ENCODE data around the gene TARBP2.

Gene TARBP2

DNA sequence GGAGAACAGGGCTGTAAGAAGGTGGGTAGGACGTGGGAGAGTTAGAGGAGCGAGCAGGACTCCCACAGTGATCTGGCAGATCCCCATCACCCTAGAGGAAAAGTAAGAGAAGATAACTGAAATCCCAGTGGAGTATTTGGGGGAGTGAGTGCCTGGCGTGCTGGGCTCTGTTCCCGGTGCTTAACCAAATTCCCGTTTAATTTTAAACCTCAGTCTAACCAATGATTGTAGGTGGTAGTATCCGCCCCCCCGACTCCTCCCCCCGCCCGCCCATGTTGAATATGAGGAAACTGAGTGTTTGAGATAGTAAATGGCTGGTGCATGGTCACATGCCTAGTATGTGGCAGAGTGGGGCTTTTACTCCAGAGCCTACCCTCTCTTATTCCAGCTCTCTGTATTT, 1.2 kb downstream of the TARBP2 start:
- no peaks in the 10 kb centered on the region for H3K9me3 ChIP-seq
- peaks cover 43% of the 10 kb centered on the region for H3K4me1 ChIP-seq
- H4K20me1 ChIP-seq = no peaks in the 10 kb centered on the region
- no peaks in the 10 kb centered on the region for H3K27me3 ChIP-seq
- H3K27ac ChIP-seq = peak overlapping the region; percentile 96
- no peak for TF ChIP-seq Cebpa-rat (IDR thresholded peaks at IDR 0.05)
- peak overlapping the region; percentile 99 for H3K4me2 ChIP-seq
- peak overlapping the region; percentile 73 for H3K4me3 ChIP-seq
- H3K9ac ChIP-seq = peak overlapping the region; percentile 95
- H3K36me3 ChIP-seq = peaks cover 50% of the 10 kb centered on the region

DNA sequence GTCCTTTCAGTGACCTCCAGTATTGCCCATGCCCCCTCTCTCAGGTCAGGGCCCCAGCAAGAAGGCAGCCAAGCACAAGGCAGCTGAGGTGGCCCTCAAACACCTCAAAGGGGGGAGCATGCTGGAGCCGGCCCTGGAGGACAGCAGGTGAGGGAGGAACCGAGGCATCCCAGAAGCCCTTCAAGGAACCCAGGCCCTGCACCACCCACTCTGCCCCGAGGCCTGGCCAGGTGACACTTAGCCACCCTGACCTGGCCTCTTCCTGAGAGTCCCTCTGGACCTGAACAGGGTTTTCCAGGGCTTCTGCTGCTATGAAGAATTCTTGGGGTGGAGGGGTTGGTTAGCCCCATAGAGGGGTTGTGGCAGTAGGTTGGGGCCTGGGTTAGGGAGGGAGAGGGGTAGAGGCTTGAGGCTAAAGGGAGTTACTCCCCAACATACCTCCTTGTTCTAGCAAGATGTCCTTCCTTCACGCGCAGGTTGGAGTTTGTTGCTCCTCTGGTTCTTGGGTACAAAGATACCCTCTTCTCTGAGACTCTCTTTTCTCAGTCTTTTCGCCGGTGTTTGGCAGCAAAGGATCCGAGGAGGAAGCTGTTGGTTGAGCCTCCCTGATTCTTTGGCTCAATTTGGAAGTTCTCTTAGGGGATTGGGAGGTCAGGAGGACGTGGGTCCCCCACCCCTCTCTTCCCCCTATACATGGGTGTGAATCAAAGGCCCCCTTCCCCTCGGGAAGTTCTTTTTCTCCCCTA, 2.1 kb downstream of the TARBP2 start:
- H3K27me3 ChIP-seq = no peaks in the 10 kb centered on the region
- peaks cover 35% of the 10 kb centered on the region for H3K4me1 ChIP-seq
- H3K9ac ChIP-seq = peak overlapping the region; percentile 35; the same call in 1 of the 2 replicates
- no peaks in the 10 kb centered on the region for H4K20me1 ChIP-seq
- H3K27ac ChIP-seq = no peak overlapping the region
- H3K36me3 ChIP-seq = peaks cover 53% of the 10 kb centered on the region
- TF ChIP-seq Cebpa-rat (IDR thresholded peaks at IDR 0.05) = no peak
- H3K9me3 ChIP-seq = no peaks in the 10 kb centered on the region
- H3K4me3 ChIP-seq = no peak overlapping the region
- H3K4me2 ChIP-seq = peak overlapping the region; percentile 99

DNA sequence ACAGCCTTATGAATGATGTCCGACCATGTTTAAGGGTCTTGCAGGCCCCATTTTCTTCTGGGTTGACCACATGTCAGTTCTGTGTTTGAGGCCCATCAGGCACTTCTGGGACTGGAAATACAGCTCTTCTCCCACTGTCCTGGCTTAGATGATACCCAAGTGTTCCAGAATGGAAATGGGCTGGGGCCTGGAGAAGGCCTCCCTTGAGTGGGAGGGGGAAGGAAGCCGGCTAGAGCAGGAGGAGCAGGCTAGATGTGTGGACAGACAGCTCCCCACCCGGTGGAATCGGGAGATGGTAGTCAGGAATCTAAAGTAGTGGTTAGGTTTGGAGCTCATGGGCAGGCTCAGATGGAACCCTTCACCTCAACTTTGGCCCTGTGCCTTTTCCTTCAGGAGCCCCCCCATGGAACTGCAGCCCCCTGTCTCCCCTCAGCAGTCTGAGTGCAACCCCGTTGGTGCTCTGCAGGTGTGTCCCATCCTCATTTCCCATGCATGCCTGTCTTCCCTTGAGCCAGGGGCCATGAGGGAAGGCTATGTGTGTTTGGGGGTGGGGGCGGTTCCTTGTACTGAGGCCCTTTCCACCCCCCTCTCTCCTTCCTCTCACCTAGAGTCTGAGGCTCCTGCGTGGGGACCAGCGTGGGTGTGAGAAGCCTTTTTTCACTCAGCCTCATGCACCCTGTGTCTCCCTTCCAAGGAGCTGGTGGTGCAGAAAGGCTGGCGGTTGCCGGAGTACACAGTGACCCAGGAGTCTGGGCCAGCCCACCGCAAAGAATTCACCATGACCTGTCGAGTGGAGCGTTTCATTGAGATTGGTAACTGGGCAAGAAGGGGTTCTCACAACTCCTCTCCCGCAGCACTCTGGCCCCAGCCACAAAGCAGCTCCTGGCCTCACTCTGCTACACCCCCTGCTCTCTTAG, 3.2 kb downstream of the TARBP2 start:
- H3K4me3 ChIP-seq = no peak overlapping the region
- no peak overlapping the region for H3K4me2 ChIP-seq
- H3K36me3 ChIP-seq = peaks cover 53% of the 10 kb centered on the region
- no peak overlapping the region for H3K27ac ChIP-seq
- H3K9ac ChIP-seq = 0 out of 2 replicates have a peak overlapping the region, but pooled peaks have one; percentile 15
- peaks cover 37% of the 10 kb centered on the region for H3K4me1 ChIP-seq
- no peaks in the 10 kb centered on the region for H3K27me3 ChIP-seq
- no peaks in the 10 kb centered on the region for H4K20me1 ChIP-seq
- TF ChIP-seq Cebpa-rat (IDR thresholded peaks at IDR 0.05) = no peak
- H3K9me3 ChIP-seq = no peaks in the 10 kb centered on the region

DNA sequence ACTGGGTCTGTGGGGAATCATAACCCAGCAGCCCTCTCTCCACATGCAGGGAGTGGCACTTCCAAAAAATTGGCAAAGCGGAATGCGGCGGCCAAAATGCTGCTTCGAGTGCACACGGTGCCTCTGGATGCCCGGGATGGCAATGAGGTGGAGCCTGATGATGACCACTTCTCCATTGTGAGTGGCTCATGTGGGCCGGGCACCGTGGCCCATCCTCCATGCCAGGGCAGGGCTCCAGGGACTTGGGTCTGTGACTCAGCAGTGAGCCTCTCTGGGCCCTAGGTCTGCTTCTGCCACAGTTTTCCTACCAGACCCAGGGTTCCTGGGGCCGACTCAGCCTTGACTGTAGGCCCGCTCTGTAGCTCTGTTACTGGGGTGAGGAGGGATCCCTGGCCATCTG, 4.0 kb downstream of the TARBP2 start:
- Histone ChIP-seq H3K4me3 (no peak overlapping the region), H3K4me1 (peaks cover 32% of the 10 kb centered on the region), H3K9ac (0 out of 2 replicates have a peak overlapping the region, but pooled peaks have one; percentile 15), H3K27me3 (no peaks in the 10 kb centered on the region), H3K9me3 (no peaks in the 10 kb centered on the region), H3K27ac (no peak overlapping the region), H3K4me2 (no peak overlapping the region), H3K36me3 (peaks cover 59% of the 10 kb centered on the region), H4K20me1 (no peaks in the 10 kb centered on the region)
- TF ChIP-seq Cebpa-rat (IDR thresholded peaks at IDR 0.05) = no peak

DNA sequence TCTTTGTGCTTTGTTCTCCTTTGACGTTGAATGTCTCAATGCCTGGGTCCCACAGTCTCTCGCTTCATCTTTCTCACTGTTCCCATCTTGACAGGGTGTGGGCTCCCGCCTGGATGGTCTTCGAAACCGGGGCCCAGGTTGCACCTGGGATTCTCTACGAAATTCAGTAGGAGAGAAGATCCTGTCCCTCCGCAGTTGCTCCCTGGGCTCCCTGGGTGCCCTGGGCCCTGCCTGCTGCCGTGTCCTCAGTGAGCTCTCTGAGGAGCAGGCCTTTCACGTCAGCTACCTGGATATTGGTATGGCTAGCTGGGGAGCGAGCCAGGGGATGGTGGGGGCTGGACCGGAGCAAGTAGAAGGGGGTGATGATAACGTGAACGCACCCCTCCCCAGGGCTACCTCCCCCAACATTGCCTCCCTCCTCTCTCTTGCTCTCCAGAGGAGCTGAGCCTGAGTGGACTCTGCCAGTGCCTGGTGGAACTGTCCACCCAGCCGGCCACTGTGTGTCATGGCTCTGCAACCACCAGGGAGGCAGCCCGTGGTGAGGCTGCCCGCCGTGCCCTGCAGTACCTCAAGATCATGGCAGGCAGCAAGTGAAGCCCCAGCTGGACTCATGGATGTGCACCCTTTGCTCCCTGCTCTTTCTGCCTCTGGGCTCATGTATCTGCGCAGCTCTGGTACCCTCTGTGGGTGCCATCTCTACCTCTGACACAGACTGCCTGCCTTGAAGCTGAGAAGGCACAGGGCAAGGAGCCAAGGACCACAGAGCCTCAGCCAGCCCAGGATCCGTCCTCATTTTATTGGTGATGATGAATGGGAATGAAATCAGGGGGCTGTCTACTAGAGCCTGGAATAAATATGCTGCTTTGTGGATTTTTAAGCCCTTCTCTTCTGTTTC, 4.7 kb downstream of the TARBP2 start:
- TF ChIP-seq Cebpa-rat (IDR thresholded peaks at IDR 0.05) = no peak
- H3K4me3 ChIP-seq = no peak overlapping the region
- H3K36me3 ChIP-seq = peaks cover 66% of the 10 kb centered on the region
- no peak overlapping the region for H3K4me2 ChIP-seq
- H3K4me1 ChIP-seq = peaks cover 28% of the 10 kb centered on the region
- H3K27ac ChIP-seq = no peak overlapping the region
- no peak overlapping the region for H3K9ac ChIP-seq
- no peaks in the 10 kb centered on the region for H3K9me3 ChIP-seq
- H3K27me3 ChIP-seq = no peaks in the 10 kb centered on the region
- H4K20me1 ChIP-seq = no peaks in the 10 kb centered on the region

DNA sequence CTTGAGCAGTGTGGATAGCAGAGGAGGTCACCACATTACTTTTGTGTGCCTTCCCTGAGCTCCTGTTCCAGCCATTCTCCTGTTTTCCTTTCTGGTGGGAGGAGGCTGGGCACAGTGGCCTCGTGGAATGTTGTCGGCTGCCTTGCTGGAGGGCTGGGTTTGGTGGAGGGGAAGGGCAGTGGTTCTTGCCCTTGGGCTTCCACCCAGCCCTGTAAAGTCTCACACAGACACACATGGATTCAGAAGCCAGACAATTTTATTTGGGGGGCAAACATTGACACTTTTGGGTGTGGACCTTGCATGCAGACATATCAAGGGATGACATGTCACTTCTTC, 5.3 kb downstream of the TARBP2 start:
- Histone ChIP-seq H3K4me1 (peaks cover 28% of the 10 kb centered on the region), H3K27me3 (no peaks in the 10 kb centered on the region), H3K9ac (no peak overlapping the region), H3K4me3 (no peak overlapping the region), H3K4me2 (no peak overlapping the region), H3K36me3 (peaks cover 72% of the 10 kb centered on the region), H3K27ac (no peak overlapping the region), H4K20me1 (no peaks in the 10 kb centered on the region), H3K9me3 (no peaks in the 10 kb centered on the region)
- TF ChIP-seq Cebpa-rat (IDR thresholded peaks at IDR 0.05) = no peak

DNA sequence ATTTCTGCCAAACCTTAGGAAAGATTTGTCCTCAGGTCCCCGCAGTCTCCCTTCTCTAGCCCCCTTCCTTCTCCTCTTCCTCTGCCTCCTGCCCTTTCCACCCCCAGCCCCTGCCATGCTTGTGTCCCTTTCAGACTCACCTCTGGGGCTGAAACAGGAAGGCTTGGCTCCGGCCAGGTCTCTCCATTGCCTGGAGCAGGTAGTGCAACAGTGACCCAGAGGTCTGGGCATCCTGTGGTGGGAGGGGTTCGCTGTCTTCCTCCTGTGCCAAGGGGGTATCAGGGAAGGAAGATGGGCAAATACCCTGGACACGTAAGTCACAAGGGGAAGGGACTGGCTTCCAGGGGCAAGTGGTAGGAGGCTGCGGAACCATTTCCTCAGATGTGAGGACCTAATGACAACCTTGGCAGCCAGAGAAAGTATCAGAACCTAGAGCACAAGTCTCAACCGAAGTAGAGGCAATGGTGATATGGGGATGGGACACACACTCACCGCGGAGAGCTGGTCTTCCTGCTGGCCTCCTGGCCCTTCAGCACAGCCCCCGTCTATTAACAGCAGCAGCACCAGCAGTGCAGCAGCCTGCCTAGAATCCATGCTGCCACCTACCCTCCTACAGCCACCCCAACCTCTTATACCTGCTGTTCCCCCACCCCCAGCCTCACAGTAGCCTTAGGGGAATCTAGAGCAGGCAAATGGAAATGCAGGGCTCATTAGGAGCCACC, 6.0 kb downstream of the TARBP2 start, which contains the start of gene NPFF:
TSS of gene NPFF (minus strand) at position 604 of the 722 bp plus-strand sequence. CDS start at position 594, 10 bp downstream.
- Histone ChIP-seq H3K27ac (no peak within 1 kb of the TSS), H3K4me3 (no peak within 1 kb of the TSS), H3K27me3 (no peaks in the 10 kb centered on the region), H3K9ac (0 out of 2 replicates have a peak within 1 kb of the TSS, but pooled peaks have one; percentile 15), H3K4me2 (peak within 1 kb of the TSS; percentile 58), H3K9me3 (no peaks in the 10 kb centered on the region), H4K20me1 (no peaks in the 10 kb centered on the region), H3K36me3 (peaks cover 78% of the 10 kb centered on the region), H3K4me1 (peaks cover 22% of the 10 kb centered on the region)
- no peak for TF ChIP-seq Cebpa-rat (IDR thresholded peaks at IDR 0.05)

DNA sequence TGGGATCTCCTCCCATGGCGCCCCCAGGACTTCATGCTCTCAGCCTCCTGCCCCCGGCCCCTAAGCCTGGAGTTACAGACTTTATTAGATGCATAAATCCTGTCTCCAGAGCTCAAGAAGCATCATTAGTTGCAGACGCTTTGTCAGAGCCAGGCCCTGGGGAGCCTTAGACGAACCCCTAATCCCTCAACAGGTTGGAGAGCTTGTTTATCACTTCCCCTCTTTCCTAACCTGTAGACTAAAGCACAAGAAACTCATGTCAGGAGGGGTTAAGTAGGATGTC, 6.5 kb downstream of the TARBP2 start:
- H3K9me3 ChIP-seq = no peaks in the 10 kb centered on the region
- TF ChIP-seq Cebpa-rat (IDR thresholded peaks at IDR 0.05) = no peak
- no peak overlapping the region for H3K4me3 ChIP-seq
- H4K20me1 ChIP-seq = no peaks in the 10 kb centered on the region
- H3K4me2 ChIP-seq = no peak overlapping the region
- H3K4me1 ChIP-seq = peaks cover 17% of the 10 kb centered on the region
- H3K27ac ChIP-seq = no peak overlapping the region
- H3K9ac ChIP-seq = 0 out of 2 replicates have a peak overlapping the region, but pooled peaks have one; percentile 15
- peaks cover 83% of the 10 kb centered on the region for H3K36me3 ChIP-seq
- H3K27me3 ChIP-seq = no peaks in the 10 kb centered on the region

All from BLaER1 (cell line).